ENCODE results near the gene GEMIN7.

- TF ChIP-seq ZFX (IDR thresholded peaks at IDR 0.05) (no peak), CTCF (conservative IDR thresholded peaks at IDR 0.05) (no peak)
Observed at GRCh38 chr19:45086480-45086879, 7.4 kb downstream of the GEMIN7 start.
